ENCODE results near the gene MXRA7.
"Not testable (repeated sequence)": the region's sequence is repeated elsewhere in the genome, so short reads cannot be mapped to it uniquely, and the experiment has no call there.

Gene MXRA7

DNA sequence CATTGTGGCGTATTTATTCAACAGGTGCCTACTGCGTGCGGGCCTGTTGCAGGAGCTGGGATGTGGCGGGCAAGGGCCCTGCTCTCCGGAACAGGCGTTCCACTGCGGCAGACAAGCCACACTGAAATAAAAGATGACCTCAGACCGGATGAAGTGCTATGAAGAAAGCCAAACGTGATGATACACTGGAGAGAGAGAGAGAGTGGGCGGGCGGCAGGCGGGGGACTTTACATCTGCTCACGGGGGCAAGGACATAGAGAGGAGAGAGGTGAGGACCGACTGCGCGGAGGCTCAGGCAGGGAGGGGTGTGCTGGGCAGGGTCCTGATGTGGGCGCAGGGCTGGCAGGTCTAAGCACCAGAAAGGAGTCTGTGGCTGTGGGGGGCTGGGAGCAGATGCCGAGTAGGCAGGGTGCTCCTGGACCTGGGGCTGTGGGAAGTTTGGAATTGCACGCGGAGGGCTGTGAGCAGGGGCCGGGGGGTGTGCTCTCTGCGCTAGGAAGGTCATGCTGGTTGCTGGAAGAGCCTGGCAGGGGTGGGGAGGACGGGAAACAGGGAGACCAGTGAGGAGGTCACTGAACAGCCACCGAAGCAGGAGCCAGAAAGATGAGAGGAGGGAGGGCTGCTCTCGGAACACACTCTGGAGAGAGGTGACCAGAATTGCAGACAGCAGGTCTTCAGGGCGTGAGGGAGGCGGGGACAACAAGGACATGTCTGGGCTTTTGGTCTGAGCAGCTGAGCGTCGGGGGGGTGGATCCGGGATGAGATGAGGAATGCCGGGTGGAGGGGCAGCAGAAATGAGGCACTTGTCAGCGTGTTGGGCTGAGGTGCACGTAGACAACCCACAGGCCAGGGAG is 9.9 kb downstream of the MXRA7 start:
- Histone ChIP-seq H3K79me2 (ENCODE audit: insufficient read depth, low read length) (no peaks in the 10 kb centered on the region), H3K9me2 (replicated peaks; ENCODE audit: insufficient read depth, low read length) (no peaks in the 10 kb centered on the region), H3K4me3 (ENCODE audit: insufficient read depth, low read length, poor library complexity, severe bottlenecking) (no peak overlapping the region), H3K27ac (ENCODE audit: low read depth, low read length) (no peak overlapping the region), H3K9ac (ENCODE audit: low read length) (no peak overlapping the region), H3K27me3 (ENCODE audit: low read length) (no peaks in the 10 kb centered on the region), H3K36me3 (ENCODE audit: low read length) (no peaks in the 10 kb centered on the region), H4K20me1 (ENCODE audit: low read depth, low read length) (no peaks in the 10 kb centered on the region), H3F3A (ENCODE audit: insufficient read depth) (no peaks in the 10 kb centered on the region), H3K4me2 (ENCODE audit: low read depth, low read length, poor library complexity, severe bottlenecking) (no peak overlapping the region), H2AFZ (ENCODE audit: low read depth, low read length, severe bottlenecking) (no peak overlapping the region), H3K9me3 (ENCODE audit: insufficient read depth, low read length) (no peaks in the 10 kb centered on the region)
- no peak for TF ChIP-seq EZH2phosphoT487 (conservative IDR thresholded peaks at IDR 0.05; ENCODE audit: low read length)
- TF ChIP-seq, protein P1, sequence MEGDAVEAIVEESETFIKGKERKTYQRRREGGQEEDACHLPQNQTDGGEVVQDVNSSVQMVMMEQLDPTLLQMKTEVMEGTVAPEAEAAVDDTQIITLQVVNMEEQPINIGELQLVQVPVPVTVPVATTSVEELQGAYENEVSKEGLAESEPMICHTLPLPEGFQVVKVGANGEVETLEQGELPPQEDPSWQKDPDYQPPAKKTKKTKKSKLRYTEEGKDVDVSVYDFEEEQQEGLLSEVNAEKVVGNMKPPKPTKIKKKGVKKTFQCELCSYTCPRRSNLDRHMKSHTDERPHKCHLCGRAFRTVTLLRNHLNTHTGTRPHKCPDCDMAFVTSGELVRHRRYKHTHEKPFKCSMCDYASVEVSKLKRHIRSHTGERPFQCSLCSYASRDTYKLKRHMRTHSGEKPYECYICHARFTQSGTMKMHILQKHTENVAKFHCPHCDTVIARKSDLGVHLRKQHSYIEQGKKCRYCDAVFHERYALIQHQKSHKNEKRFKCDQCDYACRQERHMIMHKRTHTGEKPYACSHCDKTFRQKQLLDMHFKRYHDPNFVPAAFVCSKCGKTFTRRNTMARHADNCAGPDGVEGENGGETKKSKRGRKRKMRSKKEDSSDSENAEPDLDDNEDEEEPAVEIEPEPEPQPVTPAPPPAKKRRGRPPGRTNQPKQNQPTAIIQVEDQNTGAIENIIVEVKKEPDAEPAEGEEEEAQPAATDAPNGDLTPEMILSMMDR (IDR thresholded peaks at IDR 0.05; ENCODE audit: insufficient read depth, low read length, poor library complexity, severe bottlenecking): no peak

DNA sequence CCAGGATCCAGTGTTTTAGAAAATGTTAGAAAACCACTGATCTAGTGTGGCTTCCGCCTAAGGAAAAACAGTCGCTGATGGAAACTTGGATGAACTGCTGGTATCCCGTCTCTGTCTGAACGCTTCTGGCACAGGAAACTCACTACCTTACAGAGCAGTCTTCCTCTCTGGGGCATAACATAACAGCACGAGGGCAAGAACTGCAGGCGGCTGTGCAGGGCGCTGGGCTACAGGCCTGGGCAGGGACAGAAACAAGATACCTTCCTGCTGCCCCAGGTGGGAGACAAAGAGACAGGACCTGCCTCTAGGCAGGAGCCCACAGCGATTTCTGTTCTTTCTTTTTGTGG is 10.5 kb downstream of the MXRA7 start:
- Histone ChIP-seq H4K20me1 (ENCODE audit: low read depth, low read length) (no peaks in the 10 kb centered on the region), H3K27ac (ENCODE audit: low read depth, low read length) (no peak overlapping the region), H3K79me2 (ENCODE audit: insufficient read depth, low read length) (no peaks in the 10 kb centered on the region), H3K36me3 (ENCODE audit: low read length) (no peaks in the 10 kb centered on the region), H3F3A (ENCODE audit: insufficient read depth) (no peaks in the 10 kb centered on the region), H2AFZ (ENCODE audit: low read depth, low read length, severe bottlenecking) (no peak overlapping the region), H3K9ac (ENCODE audit: low read length) (no peak overlapping the region), H3K27me3 (ENCODE audit: low read length) (no peaks in the 10 kb centered on the region), H3K4me2 (ENCODE audit: low read depth, low read length, poor library complexity, severe bottlenecking) (no peak overlapping the region), H3K9me3 (ENCODE audit: insufficient read depth, low read length) (no peaks in the 10 kb centered on the region), H3K4me3 (ENCODE audit: insufficient read depth, low read length, poor library complexity, severe bottlenecking) (no peak overlapping the region), H3K9me2 (replicated peaks; ENCODE audit: insufficient read depth, low read length) (no peaks in the 10 kb centered on the region)
- TF ChIP-seq, protein P1 (IDR thresholded peaks at IDR 0.05; ENCODE audit: insufficient read depth, low read length, poor library complexity, severe bottlenecking): no peak
- TF ChIP-seq EZH2phosphoT487 (conservative IDR thresholded peaks at IDR 0.05; ENCODE audit: low read length): no peak

DNA sequence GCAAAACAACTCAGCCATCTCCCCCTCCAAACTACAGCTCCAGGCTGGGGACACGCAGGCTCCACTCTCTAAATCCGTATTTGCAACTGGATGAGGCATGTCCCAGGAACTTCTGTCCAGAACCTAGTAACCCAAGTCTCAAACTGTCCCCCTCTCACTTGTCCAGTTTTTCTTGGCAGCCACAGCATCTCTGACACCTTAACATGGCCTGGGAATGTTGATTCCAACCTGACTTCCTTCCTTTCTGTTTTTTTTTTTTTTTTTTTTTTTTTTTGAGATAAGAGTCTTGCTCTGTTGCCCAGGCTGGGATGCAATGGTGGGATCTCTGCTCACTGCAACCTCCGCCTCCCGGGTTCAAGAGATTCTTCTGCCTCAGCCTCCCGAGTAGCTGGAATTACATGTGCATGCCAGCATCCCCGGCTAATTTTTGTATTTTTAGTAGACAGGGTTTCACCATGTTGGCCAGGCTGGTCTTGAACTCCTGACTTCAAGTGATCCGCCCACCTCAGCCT is 12.2 kb downstream of the MXRA7 start:
- H4K20me1 ChIP-seq (ENCODE audit: low read depth, low read length); H3K79me2 ChIP-seq (ENCODE audit: insufficient read depth, low read length); H3K9me2 ChIP-seq (replicated peaks; ENCODE audit: insufficient read depth, low read length); H2AFZ ChIP-seq (ENCODE audit: low read depth, low read length, severe bottlenecking); H3K4me2 ChIP-seq (ENCODE audit: low read depth, low read length, poor library complexity, severe bottlenecking); H3K36me3 ChIP-seq (ENCODE audit: low read length); H3K9me3 ChIP-seq (ENCODE audit: insufficient read depth, low read length); H3K9ac ChIP-seq (ENCODE audit: low read length); H3K27me3 ChIP-seq (ENCODE audit: low read length); H3F3A ChIP-seq (ENCODE audit: insufficient read depth); H3K27ac ChIP-seq (ENCODE audit: low read depth, low read length); H3K4me3 ChIP-seq (ENCODE audit: insufficient read depth, low read length, poor library complexity, severe bottlenecking): not testable (repeated sequence)

DNA sequence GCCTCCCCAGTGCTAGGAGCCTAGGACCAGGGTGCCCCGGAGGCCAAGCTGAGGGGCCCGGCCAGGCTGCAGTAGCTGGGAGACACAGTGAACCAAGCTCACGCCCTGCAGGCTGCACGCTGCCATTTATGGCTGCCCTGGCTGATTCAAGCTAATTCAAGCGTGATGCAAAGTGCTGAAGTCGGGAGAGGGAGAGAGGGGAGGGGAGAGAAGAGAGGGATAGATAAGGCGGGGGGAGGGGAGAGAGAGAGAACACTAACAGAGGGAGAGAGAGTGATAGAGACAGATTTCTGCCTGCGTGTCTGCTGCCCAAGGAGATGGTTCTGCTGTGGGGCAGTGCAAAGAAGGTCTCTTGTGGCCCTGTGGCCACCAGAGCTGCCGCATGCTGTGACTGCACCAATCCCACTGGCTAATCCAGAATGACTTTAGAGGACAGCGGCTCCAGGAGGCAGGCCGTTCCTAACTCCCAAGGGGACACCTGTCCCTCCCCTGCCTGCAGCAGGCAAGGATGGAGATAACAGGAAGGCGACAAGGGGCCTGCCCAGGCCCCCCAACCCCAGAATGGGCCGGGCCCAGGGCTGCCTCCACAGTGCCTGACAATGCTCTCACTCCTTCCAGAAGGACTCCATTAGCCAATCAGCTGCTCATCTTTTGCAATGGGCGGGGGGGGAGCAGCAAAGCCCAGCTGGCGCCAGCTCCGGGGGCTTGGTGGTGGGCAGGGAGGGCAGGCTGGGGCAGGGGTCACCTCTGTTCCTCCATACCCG is 12.9 kb downstream of the MXRA7 start:
- H2AFZ ChIP-seq (ENCODE audit: low read depth, low read length, severe bottlenecking): no peak overlapping the region
- H3K4me2 ChIP-seq (ENCODE audit: low read depth, low read length, poor library complexity, severe bottlenecking): no peak overlapping the region
- no peak overlapping the region for H3K4me3 ChIP-seq (ENCODE audit: insufficient read depth, low read length, poor library complexity, severe bottlenecking)
- no peaks in the 10 kb centered on the region for H3K36me3 ChIP-seq (ENCODE audit: low read length)
- H3K27me3 ChIP-seq (ENCODE audit: low read length): no peaks in the 10 kb centered on the region
- TF ChIP-seq, protein P1 (IDR thresholded peaks at IDR 0.05; ENCODE audit: insufficient read depth, low read length, poor library complexity, severe bottlenecking): no peak
- TF ChIP-seq EZH2phosphoT487 (conservative IDR thresholded peaks at IDR 0.05; ENCODE audit: low read length): no peak
- no peaks in the 10 kb centered on the region for H3F3A ChIP-seq (ENCODE audit: insufficient read depth)
- no peak overlapping the region for H3K27ac ChIP-seq (ENCODE audit: low read depth, low read length)
- no peaks in the 10 kb centered on the region for H4K20me1 ChIP-seq (ENCODE audit: low read depth, low read length)
- H3K9me3 ChIP-seq (ENCODE audit: insufficient read depth, low read length): no peaks in the 10 kb centered on the region
- H3K9ac ChIP-seq (ENCODE audit: low read length): no peak overlapping the region
- no peaks in the 10 kb centered on the region for H3K9me2 ChIP-seq (replicated peaks; ENCODE audit: insufficient read depth, low read length)
- H3K79me2 ChIP-seq (ENCODE audit: insufficient read depth, low read length): no peaks in the 10 kb centered on the region
